IMR-90 (cell line): ENCODE measurements around the gene THEM5. TPM values are rescaled to one million over a fixed set of nuclear protein-coding genes. Genes with fewer than 3 reads are reported as not detected.

Source experiments
- ATAC-seq: fragments of 200-7000 bp; cut with Tn5 transposase; 2 replicates; pipeline ENCODE4 v1.9.1; 2020; ENCODE audit warnings: low read depth, mild to moderate bottlenecking, moderate library complexity
- BruUV-seq: library from RNA; stranded (reverse); fragments of 400-500 nt; replicated peaks from 2 replicates; lab custom pipeline; 2021; lab: Mats Ljungman, UMichigan
- CTCF ChIA-PET: fragments of 300-600 bp; formaldehyde crosslinking; extraction: SDS; loops from one replicate; lab custom pipeline; 2021; ENCODE audit warnings: antibody characterized with exemption; lab: Yijun Ruan, JAX
- POLR2A ChIA-PET: fragments of 300-600 bp; sonication (Branson Sonifier 250); formaldehyde crosslinking; loops from one replicate; lab custom pipeline; 2022; ENCODE audit warnings: antibody characterized with exemption; ENCODE audit not compliant: unreplicated experiment; lab: Charles Lee
- DNase-seq: peaks from one replicate; pipeline ENCODE4 v3.0.0; 2013
- H2AFZ ChIP-seq: replicated peaks from 2 replicates; pipeline ENCODE3; 2013; ENCODE audit warnings: low read length, mild to moderate bottlenecking; ENCODE audit not compliant: poor library complexity
- H2AK5ac ChIP-seq: 2 replicates; pipeline ENCODE4 v1.6.1; 2013; ENCODE audit warnings: low read depth, low read length, inconsistent platforms
- H2AK9ac ChIP-seq: replicated peaks from 2 replicates; pipeline ENCODE3; 2013; ENCODE audit warnings: mild to moderate bottlenecking, low read depth, low read length, moderate library complexity; ENCODE audit not compliant: poor library complexity
- H2BK120ac ChIP-seq: 2 replicates; pipeline ENCODE4 v1.6.1; 2013; ENCODE audit warnings: low read depth, low read length, inconsistent platforms
- H2BK15ac ChIP-seq: 3 replicates; pipeline ENCODE4 v1.6.1; 2013; ENCODE audit warnings: low read depth, low read length, inconsistent platforms
- H2BK20ac ChIP-seq: 2 replicates; pipeline ENCODE4 v1.6.1; 2013; ENCODE audit warnings: low read depth, mild to moderate bottlenecking, inconsistent platforms, low read length, moderate library complexity
- H2BK5ac ChIP-seq: 2 replicates; pipeline ENCODE4 v1.6.1; 2013; ENCODE audit warnings: mild to moderate bottlenecking, low read depth, low read length, inconsistent platforms; ENCODE audit not compliant: poor library complexity, severe bottlenecking
- H3K14ac ChIP-seq: replicated peaks from 2 replicates; pipeline ENCODE4 v1.6.1; 2013; ENCODE audit warnings: low read depth, low read length, inconsistent platforms
- H3K18ac ChIP-seq: 2 replicates; pipeline ENCODE4 v1.6.1; 2013; ENCODE audit warnings: low read depth, low read length, control low read depth
- H3K23ac ChIP-seq: 2 replicates; pipeline ENCODE4 v1.6.1; 2013; ENCODE audit warnings: low read depth, low read length, inconsistent platforms
- H3K27ac ChIP-seq: 2 replicates; pipeline ENCODE4 v1.5.1; 2013; ENCODE audit warnings: mild to moderate bottlenecking, control low read depth, low read length; ENCODE audit not compliant: insufficient read depth
- H3K27me3 ChIP-seq: 2 replicates; pipeline ENCODE4 v1.6.1; 2013; ENCODE audit warnings: low read length; ENCODE audit not compliant: control insufficient read depth, insufficient read depth
- H3K36me3 ChIP-seq: 2 replicates; pipeline ENCODE4 v1.6.1; 2013; ENCODE audit warnings: low read length, mixed read lengths; ENCODE audit not compliant: control insufficient read depth, insufficient read depth
- H3K4ac ChIP-seq: 2 replicates; pipeline ENCODE4 v1.6.1; 2013; ENCODE audit warnings: low read depth, low read length, inconsistent platforms
- H3K4me1 ChIP-seq: 2 replicates; pipeline ENCODE4 v1.6.1; 2013; ENCODE audit warnings: low read length, mixed read lengths; ENCODE audit not compliant: control insufficient read depth, insufficient read depth
- H3K4me2 ChIP-seq: 2 replicates; pipeline ENCODE4 v1.6.1; 2013; ENCODE audit warnings: low read depth, mild to moderate bottlenecking, control low read depth, low read length, moderate library complexity
- H3K4me3 ChIP-seq: 2 replicates; pipeline ENCODE4 v1.5.1; 2013; ENCODE audit warnings: low read depth, mild to moderate bottlenecking, control low read depth, low read length, moderate library complexity; ENCODE audit not compliant: insufficient read depth
- H3K56ac ChIP-seq: 2 replicates; pipeline ENCODE4 v1.6.1; 2013; ENCODE audit warnings: low read length, inconsistent platforms; ENCODE audit not compliant: insufficient read depth; ENCODE audit errors: extremely low read depth
- H3K79me1 ChIP-seq, 2 experiments: 2 replicates each; pipeline ENCODE4 v1.6.1; 2013; ENCODE audit warnings: low read length in 2 of 2, inconsistent platforms in 1 of 2, low read depth in 1 of 2
- H3K9ac ChIP-seq: 2 replicates; pipeline ENCODE4 v1.6.1; 2013; ENCODE audit warnings: low read depth, low read length, control low read depth
- H3K9me1 ChIP-seq: 2 replicates; pipeline ENCODE4 v1.6.1; 2013; ENCODE audit warnings: low read length, inconsistent platforms; ENCODE audit not compliant: insufficient read depth
- H3K9me3 ChIP-seq: 2 replicates; pipeline ENCODE4 v1.6.1; 2013; ENCODE audit warnings: low read length; ENCODE audit not compliant: control insufficient read depth, insufficient read depth
- H4K20me1 ChIP-seq: 2 replicates; pipeline ENCODE4 v1.6.1; 2013; ENCODE audit warnings: low read length, inconsistent platforms; ENCODE audit not compliant: insufficient read depth
- H4K5ac ChIP-seq: 2 replicates; pipeline ENCODE4 v1.6.1; 2013; ENCODE audit warnings: mild to moderate bottlenecking, low read depth, low read length, control low read depth
- H4K8ac ChIP-seq, 2 experiments: 2 replicates each; pipeline ENCODE4 v1.6.1; 2013; ENCODE audit warnings: low read depth in 2 of 2, low read length in 2 of 2, control low read depth in 1 of 2, inconsistent platforms in 1 of 2
- H4K91ac ChIP-seq: 2 replicates; pipeline ENCODE4 v1.6.1; 2013; ENCODE audit warnings: low read depth, low read length, inconsistent platforms; ENCODE audit not compliant: insufficient read depth
- BHLHE40 ChIP-seq: fragments of 150-350 bp; IDR thresholded peaks from 2 replicates; pipeline ENCODE4 v1.6.1; 2016; ENCODE audit warnings: mild to moderate bottlenecking, low read depth, low read length
- CHD1 ChIP-seq: IDR thresholded peaks from 2 replicates; pipeline ENCODE4 v1.6.1; 2012; ENCODE audit warnings: low read depth, low read length, improper control_type of control experiment
- MAFK ChIP-seq: IDR thresholded peaks from 2 replicates; pipeline ENCODE4 v1.6.1; 2012; ENCODE audit warnings: low read depth, low read length, improper control_type of control experiment
- MXI1 ChIP-seq: IDR thresholded peaks from 2 replicates; pipeline ENCODE4 v1.6.1; 2012; ENCODE audit warnings: low read depth, mild to moderate bottlenecking, low read length, moderate library complexity, borderline replicate concordance
- RAD21 ChIP-seq: IDR thresholded peaks from 2 replicates; pipeline ENCODE4 v1.6.1; 2012; ENCODE audit warnings: low read length, improper control_type of control experiment
- WGBS, 2 experiments: methylation state at CpG; one replicate each; pipeline versions ENCODE4 v1.1.5 to v1.1.7; 2013; ENCODE audit warnings: missing lambda C conversion rate in 2 of 2; ENCODE audit not compliant: insufficient read length in 1 of 2; ENCODE audit errors: extremely low coverage in 2 of 2; 5-methylcytosine and 5-hydroxymethylcytosine counted together
- dilution Hi-C: fragments of 300-500 bp; cut with HindIII; formaldehyde crosslinking; loops from one replicate; pipeline ENCODE4 v1.14.3; 2018; ENCODE audit warnings: low sequenced_read_pairs; ENCODE audit not compliant: unreplicated experiment
- in situ Hi-C: fragments of 300-500 bp; cut with MboI; formaldehyde crosslinking; loops from 3 replicates; pipeline ENCODE4 v1.14.3; 2019; ENCODE audit warnings: low sequenced_read_pairs, inconsistent platforms, mixed read lengths
- intact Hi-C: fragments of 100-400 bp; cut with micrococcal nuclease; formaldehyde crosslinking; loops from 2 replicates; pipeline ENCODE4 v1.10.0; 2022
- polyA plus RNA-seq, 3 experiments: library from polyadenylated mRNA; depleted of rRNA; stranded (reverse); fragments of >200 nt; gene quantifications; 2 replicates each; pipeline ENCODE4 v1.2.3, GENCODE V29; 2012; ENCODE audit warnings: low replicate concordance in 1 of 3
- total RNA-seq: library from RNA; depleted of rRNA; stranded (reverse); fragments of >200 nt; gene quantifications from 2 replicates; pipeline ENCODE4 v1.2.3, GENCODE V29; 2012
- TF ChIP-seq, protein P1 (sequence below): conservative IDR thresholded peaks from 2 replicates; pipeline ENCODE4 v1.5.1; 2012; ENCODE audit warnings: mild to moderate bottlenecking, low read depth, low read length, improper control_type of control experiment
- TF ChIP-seq, protein P2 (sequence below): fragments of 150-350 bp; IDR thresholded peaks from 2 replicates; pipeline ENCODE4 v1.6.1; 2017; ENCODE audit warnings: mild to moderate bottlenecking, antibody characterized with exemption, low read length, low read depth

THEM5 gene
- total and polyA plus RNA-seq, 2 of the 4 experiments (the other 2 are of a cell fraction) = not detected

DNA sequence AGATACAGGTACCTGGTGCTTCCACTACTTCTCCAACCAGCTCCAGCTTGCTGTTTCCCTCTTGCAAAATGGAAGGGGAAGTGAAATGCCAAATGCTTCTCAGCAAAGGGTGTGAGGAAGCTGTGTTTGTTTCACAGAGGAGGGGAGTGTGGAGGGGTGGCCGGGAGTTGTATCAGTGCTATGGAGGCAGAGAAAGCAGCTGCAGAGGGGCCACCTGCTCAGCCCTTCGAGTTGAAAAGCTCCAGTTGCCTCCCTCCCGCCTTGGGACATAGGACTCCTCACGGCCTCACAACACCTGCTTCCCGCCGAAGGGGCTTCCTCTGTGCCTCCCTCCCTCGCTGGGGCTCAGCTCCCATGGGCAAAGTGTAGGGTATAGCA is 36.2 kb downstream of the THEM5 start:
- WGBS, 2 experiments = no CpG with 5 or more reads among the region's 7 CpGs
- dilution Hi-C loops (no loop called here), in situ Hi-C loops (no loop called here), intact Hi-C loops (no loop called here)
- Histone ChIP-seq H2AK5ac (no peak overlapping the region), H2BK5ac (no peak overlapping the region), H4K20me1 (no peaks in the 10 kb centered on the region), H3K36me3 (no peaks in the 10 kb centered on the region), H2BK120ac (no peak overlapping the region), H3K14ac (no peak overlapping the region), H2BK20ac (no peak overlapping the region), H2AK9ac (no peak overlapping the region), H2BK15ac (no peak overlapping the region), H3K27me3 (peaks cover 72% of the 10 kb centered on the region), H4K8ac (no peak overlapping the region), H3K56ac (no peak overlapping the region), H3K9me1 (no peaks in the 10 kb centered on the region), H2AFZ (no peak overlapping the region), H3K27ac (no peak overlapping the region), H3K23ac (no peak overlapping the region), H4K5ac (no peak overlapping the region), H3K9me3 (no peaks in the 10 kb centered on the region), H3K79me1 (no peaks in the 10 kb centered on the region), H3K4ac (no peak overlapping the region), H3K9ac (no peak overlapping the region), H3K4me3 (no peak overlapping the region), H4K91ac (no peak overlapping the region), H3K4me2 (no peak overlapping the region), H3K18ac (no peak overlapping the region), H3K4me1 (no peaks in the 10 kb centered on the region)
- BruUV-seq = no TSS peak
- POLR2A ChIA-PET = no interaction called here
- CTCF ChIA-PET = no interaction called here
- no peak for ATAC-seq
- no peak for DNase-seq
- TF ChIP-seq CHD1 (no peak), RAD21 (no peak), BHLHE40 (no peak), MXI1 (no peak), MAFK (no peak)
- TF ChIP-seq, protein P1, sequence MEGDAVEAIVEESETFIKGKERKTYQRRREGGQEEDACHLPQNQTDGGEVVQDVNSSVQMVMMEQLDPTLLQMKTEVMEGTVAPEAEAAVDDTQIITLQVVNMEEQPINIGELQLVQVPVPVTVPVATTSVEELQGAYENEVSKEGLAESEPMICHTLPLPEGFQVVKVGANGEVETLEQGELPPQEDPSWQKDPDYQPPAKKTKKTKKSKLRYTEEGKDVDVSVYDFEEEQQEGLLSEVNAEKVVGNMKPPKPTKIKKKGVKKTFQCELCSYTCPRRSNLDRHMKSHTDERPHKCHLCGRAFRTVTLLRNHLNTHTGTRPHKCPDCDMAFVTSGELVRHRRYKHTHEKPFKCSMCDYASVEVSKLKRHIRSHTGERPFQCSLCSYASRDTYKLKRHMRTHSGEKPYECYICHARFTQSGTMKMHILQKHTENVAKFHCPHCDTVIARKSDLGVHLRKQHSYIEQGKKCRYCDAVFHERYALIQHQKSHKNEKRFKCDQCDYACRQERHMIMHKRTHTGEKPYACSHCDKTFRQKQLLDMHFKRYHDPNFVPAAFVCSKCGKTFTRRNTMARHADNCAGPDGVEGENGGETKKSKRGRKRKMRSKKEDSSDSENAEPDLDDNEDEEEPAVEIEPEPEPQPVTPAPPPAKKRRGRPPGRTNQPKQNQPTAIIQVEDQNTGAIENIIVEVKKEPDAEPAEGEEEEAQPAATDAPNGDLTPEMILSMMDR = no peak
- TF ChIP-seq, protein P2, sequence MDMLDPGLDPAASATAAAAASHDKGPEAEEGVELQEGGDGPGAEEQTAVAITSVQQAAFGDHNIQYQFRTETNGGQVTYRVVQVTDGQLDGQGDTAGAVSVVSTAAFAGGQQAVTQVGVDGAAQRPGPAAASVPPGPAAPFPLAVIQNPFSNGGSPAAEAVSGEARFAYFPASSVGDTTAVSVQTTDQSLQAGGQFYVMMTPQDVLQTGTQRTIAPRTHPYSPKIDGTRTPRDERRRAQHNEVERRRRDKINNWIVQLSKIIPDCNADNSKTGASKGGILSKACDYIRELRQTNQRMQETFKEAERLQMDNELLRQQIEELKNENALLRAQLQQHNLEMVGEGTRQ = no peak
